CD4-positive, alpha-beta memory T cell (primary cell): Measurements from ENCODE around the gene UBE2U. TPM values are rescaled to one million over a fixed set of nuclear protein-coding genes. Genes with fewer than 3 reads are reported as not detected.

Experiments used
- CTCF ChIA-PET: fragments of 350-600 bp; sonication (Branson Sonifier 250); formaldehyde crosslinking; loops from one replicate; lab custom pipeline; 2021; ENCODE audit warnings: inconsistent platforms; ENCODE audit not compliant: partially characterized antibody; lab: Charles Lee
- POLR2A ChIA-PET: fragments of 350-600 bp; sonication (Branson Sonifier 250); formaldehyde crosslinking; loops from one replicate; lab custom pipeline; 2021; ENCODE audit not compliant: partially characterized antibody; lab: Charles Lee
- DNase-seq, 5 donors: peaks; one replicate each; pipeline versions ENCODE4 v3.0.0 to v3.0.0-alpha.2; 2020 to 2022; ENCODE audit warnings: mixed read lengths in 1 of 5
- H3K27ac ChIP-seq: one replicate; pipeline ENCODE4 v1.7.0; 2013; ENCODE audit warnings: low read depth, low read length
- H3K27me3 ChIP-seq: 2 replicates; pipeline ENCODE4 v1.7.0; 2013; ENCODE audit warnings: mild to moderate bottlenecking, low read length, moderate library complexity; ENCODE audit not compliant: insufficient read depth
- H3K36me3 ChIP-seq: 2 replicates; pipeline ENCODE4 v1.7.0; 2013; ENCODE audit warnings: mild to moderate bottlenecking, low read length, moderate library complexity; ENCODE audit not compliant: insufficient read depth
- H3K4me1 ChIP-seq: 2 replicates; pipeline ENCODE4 v1.7.0; 2013; ENCODE audit warnings: mild to moderate bottlenecking, low read length, moderate library complexity; ENCODE audit not compliant: insufficient read depth
- H3K4me3 ChIP-seq, 2 donors: one replicate each; pipeline ENCODE4 v1.7.0; 2013; ENCODE audit warnings: low read length in 2 of 2, mild to moderate bottlenecking in 1 of 2
- H3K9me3 ChIP-seq, 2 donors: one replicate each; pipeline ENCODE4 v1.7.0; 2013; ENCODE audit warnings: low read length in 2 of 2, control low read depth in 1 of 2; ENCODE audit not compliant: control insufficient read depth in 1 of 2
- H3K27ac Mint-ChIP-seq, 7 donors: one replicate each; pipeline ENCODE4 v1.8.0; 2020 to 2021; ENCODE audit warnings: mixed read lengths in 7 of 7, mild to moderate bottlenecking in 6 of 7, inconsistent platforms in 3 of 7, moderate library complexity in 3 of 7
- H3K27me3 Mint-ChIP-seq, 2 donors: one replicate each; pipeline ENCODE4 v1.8.0; 2020 to 2021; ENCODE audit warnings: mixed read lengths in 2 of 2
- H3K36me3 Mint-ChIP-seq, 2 donors: one replicate each; pipeline ENCODE4 v1.8.0; 2020 to 2021; ENCODE audit warnings: mixed read lengths in 2 of 2, inconsistent platforms in 1 of 2, mild to moderate bottlenecking in 1 of 2
- H3K4me1 Mint-ChIP-seq, 4 donors: one replicate each; pipeline ENCODE4 v1.8.0; 2020 to 2021; ENCODE audit warnings: mixed read lengths in 4 of 4, mild to moderate bottlenecking in 1 of 4
- H3K4me3 Mint-ChIP-seq, 8 donors: one replicate each; pipeline ENCODE4 v1.8.0; 2020 to 2021; ENCODE audit warnings: mixed read lengths in 8 of 8, mild to moderate bottlenecking in 7 of 8, moderate library complexity in 6 of 8, inconsistent platforms in 3 of 8
- H3K9me3 Mint-ChIP-seq, 8 donors: one replicate each; pipeline ENCODE4 v1.8.0; 2020 to 2021; ENCODE audit warnings: mixed read lengths in 8 of 8, mild to moderate bottlenecking in 5 of 8, inconsistent platforms in 3 of 8, moderate library complexity in 1 of 8
- intact Hi-C: fragments of 100-400 bp; cut with micrococcal nuclease; formaldehyde crosslinking; loops from one replicate; pipeline ENCODE4 v1.15.1; 2023
- polyA plus RNA-seq, 2 donors: library from polyadenylated mRNA; unstranded; fragments of 300-500 nt; fragmentation: Illumina TruSeq; gene quantifications; one replicate each; pipeline ENCODE4 v1.2.3, GENCODE V29; 2021
- total RNA-seq, 2 experiments: library from RNA; stranded (reverse); gene quantifications; one replicate each; pipeline ENCODE4 v1.2.3, GENCODE V29; 2021

The UBE2U gene
- total and polyA plus RNA-seq, 4 experiments from 2014 or later: not detected

GRCh38 chr1:64176659-64177058 is 26.8 kb upstream of the UBE2U start:
- Histone ChIP-seq H3K36me3 (no peaks in the 10 kb centered on the region), H3K27me3 (no peaks in the 10 kb centered on the region), H3K9me3 (no peaks in the 10 kb centered on the region), H3K27ac (no peak overlapping the region), H3K4me3 (no peak overlapping the region), H3K4me1 (no peaks in the 10 kb centered on the region)
- Mint-ChIP-seq H3K9me3 (no peaks in the 10 kb centered on the region), H3K4me3 (no peak overlapping the region), H3K4me1 (peaks cover 0 to 5% (median 4%) of the 10 kb centered on the region in 4 donors), H3K27ac (no peak overlapping the region), H3K27me3 (peaks cover 2 to 8% of the 10 kb centered on the region in 2 donors), H3K36me3 (no peaks in the 10 kb centered on the region)
- ChIA-PET POLR2A (no interaction called here), CTCF (no interaction called here)
- intact Hi-C loops: no loop called here
- no peak for DNase-seq

GRCh38 chr1:64179588-64179987 is 23.8 kb upstream of the UBE2U start:
- ChIA-PET CTCF (no interaction called here), POLR2A (no interaction called here)
- Histone ChIP-seq H3K4me3 (no peak overlapping the region), H3K9me3 (no peaks in the 10 kb centered on the region), H3K4me1 (no peaks in the 10 kb centered on the region), H3K27me3 (no peaks in the 10 kb centered on the region), H3K36me3 (no peaks in the 10 kb centered on the region), H3K27ac (no peak overlapping the region)
- no peaks in the 10 kb centered on the region for H3K36me3 Mint-ChIP-seq
- no peak overlapping the region for H3K27ac Mint-ChIP-seq
- peaks cover 0 to 7% (median 3%) of the 10 kb centered on the region in 4 donors for H3K4me1 Mint-ChIP-seq
- H3K9me3 Mint-ChIP-seq: no peaks in the 10 kb centered on the region
- no peak for DNase-seq
- intact Hi-C loops: no loop called here
- H3K27me3 Mint-ChIP-seq: peaks cover 2 to 12% of the 10 kb centered on the region in 2 donors
- H3K4me3 Mint-ChIP-seq: no peak overlapping the region

DNA sequence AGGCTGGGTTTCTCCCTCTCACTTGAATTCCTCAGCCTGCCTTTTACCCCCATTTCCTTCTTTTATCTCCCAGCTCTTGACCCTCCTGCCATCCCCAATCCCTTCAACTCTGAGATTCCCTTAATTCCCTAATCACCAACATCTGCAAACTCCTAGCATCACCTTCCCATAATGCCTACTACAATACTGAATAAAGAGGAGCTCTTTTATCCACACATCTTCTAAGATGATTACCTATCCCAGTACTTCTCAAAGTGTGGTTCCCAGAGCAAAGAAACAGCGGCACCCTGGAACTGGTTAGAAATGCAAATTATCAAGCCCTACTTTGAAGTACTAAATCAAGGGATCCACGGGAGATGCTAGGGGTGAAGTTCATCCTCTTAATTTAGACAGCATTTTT is 21.2 kb upstream of the UBE2U start:
- Mint-ChIP-seq H3K4me1 (peaks cover 0 to 7% (median under 1%) of the 10 kb centered on the region in 4 donors), H3K27me3 (peaks cover 2 to 7% of the 10 kb centered on the region in 2 donors), H3K9me3 (no peaks in the 10 kb centered on the region), H3K36me3 (no peaks in the 10 kb centered on the region), H3K4me3 (no peak overlapping the region), H3K27ac (peak overlapping the region in 1 of 7 donors; percentile 4)
- DNase-seq: no peak
- CTCF ChIA-PET: interaction anchor here (1.0 kb wide), 1 partner anchor 490 kb away, joined by 3 read pairs; no protein-coding TSS in a partner anchor
- no peaks in the 10 kb centered on the region for H3K4me1 ChIP-seq
- no peaks in the 10 kb centered on the region for H3K9me3 ChIP-seq
- intact Hi-C loops: no loop called here
- H3K27me3 ChIP-seq: no peaks in the 10 kb centered on the region
- POLR2A ChIA-PET: no interaction called here
- H3K4me3 ChIP-seq: no peak overlapping the region
- no peak overlapping the region for H3K27ac ChIP-seq
- no peaks in the 10 kb centered on the region for H3K36me3 ChIP-seq

DNA sequence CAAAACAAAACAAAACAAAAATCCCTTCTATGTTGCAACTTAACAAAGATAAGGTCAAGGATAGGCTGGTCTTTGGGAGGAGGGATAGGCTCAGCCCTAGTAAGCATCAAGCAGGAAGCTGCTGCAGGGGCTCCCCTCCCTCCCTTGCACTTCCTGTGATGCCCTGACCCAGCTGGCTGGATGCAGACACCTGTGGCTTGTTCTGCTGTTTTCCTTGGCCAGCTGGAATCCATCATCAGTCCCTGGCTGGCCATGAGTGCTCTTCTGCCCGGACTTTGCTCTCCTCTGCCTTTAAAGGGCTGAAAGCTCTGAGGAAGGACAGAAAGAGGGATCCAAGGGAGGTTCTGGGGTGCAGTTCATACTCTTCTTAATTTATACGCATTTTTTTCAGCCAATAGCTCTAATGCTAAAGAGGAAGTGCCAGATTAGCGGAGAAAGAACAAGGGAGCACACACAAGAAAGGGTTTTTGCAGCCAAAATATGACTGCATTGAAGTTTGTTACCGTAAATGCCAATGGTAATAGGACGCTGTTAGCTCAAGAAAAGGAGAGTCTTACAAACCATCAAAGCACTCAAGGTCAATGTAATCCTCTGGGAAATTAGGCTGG is 19.9 kb upstream of the UBE2U start:
- Histone ChIP-seq H3K27ac (no peak overlapping the region), H3K9me3 (no peaks in the 10 kb centered on the region), H3K27me3 (no peaks in the 10 kb centered on the region), H3K36me3 (no peaks in the 10 kb centered on the region), H3K4me1 (no peaks in the 10 kb centered on the region), H3K4me3 (no peak overlapping the region)
- peak overlapping the region in 1 of 7 donors; percentile 24 for H3K27ac Mint-ChIP-seq
- ChIA-PET POLR2A (no interaction called here), CTCF (no interaction called here)
- H3K4me3 Mint-ChIP-seq: peak overlapping the region in 2 of 8 donors; percentile 33 to 58
- DNase-seq: no peak
- intact Hi-C loops: no loop called here
- H3K4me1 Mint-ChIP-seq: peaks cover 0 to 7% (median under 1%) of the 10 kb centered on the region in 4 donors
- peaks cover 2 to 6% of the 10 kb centered on the region in 2 donors for H3K27me3 Mint-ChIP-seq
- H3K9me3 Mint-ChIP-seq: peaks cover 0 to under 1% (median 0%) of the 10 kb centered on the region in 8 donors
- H3K36me3 Mint-ChIP-seq: no peaks in the 10 kb centered on the region

GRCh38 chr1:64184003-64184440 is 19.4 kb upstream of the UBE2U start:
- POLR2A ChIA-PET: no interaction called here
- H3K4me3 Mint-ChIP-seq: peak overlapping the region in 1 of 8 donors; percentile 24
- no peaks in the 10 kb centered on the region for H3K36me3 ChIP-seq
- no peak overlapping the region for H3K27ac Mint-ChIP-seq
- DNase-seq: no peak
- H3K27ac ChIP-seq: no peak overlapping the region
- no peaks in the 10 kb centered on the region for H3K27me3 ChIP-seq
- intact Hi-C loops: no loop called here
- H3K9me3 ChIP-seq: no peaks in the 10 kb centered on the region
- H3K4me1 ChIP-seq: no peaks in the 10 kb centered on the region
- H3K36me3 Mint-ChIP-seq: no peaks in the 10 kb centered on the region
- CTCF ChIA-PET: no interaction called here
- peaks cover 2 to 6% of the 10 kb centered on the region in 2 donors for H3K27me3 Mint-ChIP-seq
- peaks cover 0 to 1% (median 0%) of the 10 kb centered on the region in 8 donors for H3K9me3 Mint-ChIP-seq
- H3K4me1 Mint-ChIP-seq: peaks cover 0 to 7% (median under 1%) of the 10 kb centered on the region in 4 donors
- no peak overlapping the region for H3K4me3 ChIP-seq

DNA sequence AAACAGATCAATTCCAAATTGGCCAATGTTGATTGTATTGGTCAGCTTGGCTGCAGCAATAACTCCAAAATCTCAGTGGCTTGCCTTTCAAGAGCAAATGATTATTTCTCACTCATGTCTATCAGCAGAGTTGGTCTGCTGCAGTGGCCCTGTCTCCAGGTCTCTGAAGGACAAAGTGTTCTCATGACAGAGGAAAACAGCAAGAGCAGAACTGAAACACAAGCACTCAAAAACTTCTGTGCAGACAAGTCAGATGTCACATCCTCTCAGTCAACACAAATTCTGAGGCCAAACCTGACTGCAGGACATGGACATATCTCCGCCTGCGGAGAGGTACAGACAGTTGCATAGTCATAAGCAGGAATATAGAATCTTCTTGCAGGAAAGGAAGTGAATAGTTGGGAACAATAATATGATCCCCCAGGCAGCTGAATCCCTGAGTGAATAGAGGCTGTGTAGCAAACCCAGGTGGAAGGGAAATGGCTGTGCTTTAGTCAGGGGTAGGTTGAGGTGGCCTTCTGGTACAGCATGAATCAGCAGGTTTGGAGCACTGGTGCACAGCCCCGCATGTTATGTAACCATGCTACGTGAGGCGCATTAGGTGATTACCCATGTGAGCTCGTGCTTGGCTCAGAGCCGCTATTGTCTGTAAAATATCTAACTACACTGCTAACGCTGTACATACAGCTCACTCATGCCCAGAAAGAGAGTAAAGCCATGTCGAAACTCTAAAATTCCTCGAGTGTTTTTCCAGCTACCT is 17.1 kb upstream of the UBE2U start:
- ChIA-PET POLR2A (no interaction called here), CTCF (no interaction called here)
- Mint-ChIP-seq H3K36me3 (no peaks in the 10 kb centered on the region), H3K4me1 (peaks cover 0 to 7% (median under 1%) of the 10 kb centered on the region in 4 donors), H3K27ac (no peak overlapping the region), H3K4me3 (no peak overlapping the region), H3K27me3 (peaks cover 0 to 6% of the 10 kb centered on the region in 2 donors), H3K9me3 (peaks cover 0 to 1% (median 0%) of the 10 kb centered on the region in 8 donors)
- H3K27me3 ChIP-seq: no peaks in the 10 kb centered on the region
- no peaks in the 10 kb centered on the region for H3K9me3 ChIP-seq
- no peaks in the 10 kb centered on the region for H3K4me1 ChIP-seq
- H3K36me3 ChIP-seq: no peaks in the 10 kb centered on the region
- intact Hi-C loops: no loop called here
- no peak overlapping the region for H3K4me3 ChIP-seq
- DNase-seq: no peak
- no peak overlapping the region for H3K27ac ChIP-seq

- Mint-ChIP-seq H3K27ac (no peak overlapping the region), H3K4me3 (no peak overlapping the region), H3K36me3 (no peaks in the 10 kb centered on the region), H3K9me3 (peaks cover 0 to 1% (median 0%) of the 10 kb centered on the region in 8 donors), H3K27me3 (peaks cover 0 to 5% of the 10 kb centered on the region in 2 donors), H3K4me1 (peaks cover 0 to 7% (median under 1%) of the 10 kb centered on the region in 4 donors)
- intact Hi-C loops: no loop called here
- CTCF ChIA-PET: no interaction called here
- Histone ChIP-seq H3K4me3 (no peak overlapping the region), H3K27ac (no peak overlapping the region), H3K27me3 (no peaks in the 10 kb centered on the region), H3K4me1 (no peaks in the 10 kb centered on the region), H3K9me3 (no peaks in the 10 kb centered on the region), H3K36me3 (no peaks in the 10 kb centered on the region)
- POLR2A ChIA-PET: no interaction called here
- DNase-seq: no peak
Observed at GRCh38 chr1:64186898-64187280, 16.5 kb upstream of the UBE2U start.
